MCF 10A (cell line): ENCODE measurements around the gene MYO15A. TPM values are rescaled to one million over a fixed set of nuclear protein-coding genes. Genes with fewer than 3 reads are reported as not detected.
"Not testable (repeated sequence)": the region's sequence is repeated elsewhere in the genome, so short reads cannot be mapped to it uniquely, and the experiment has no call there.

Experiments
- BruUV-seq: library from RNA; stranded (reverse); fragments of 400-500 nt; replicated peaks from 2 replicates; lab custom pipeline; 2021; lab: Mats Ljungman, UMichigan
- CTCF ChIA-PET: fragments of 300-600 bp; sonication (Branson Sonifier 250); formaldehyde crosslinking; extraction: SDS; loops from one replicate; lab custom pipeline; 2021; ENCODE audit warnings: antibody characterized with exemption, inconsistent platforms; lab: Yijun Ruan, JAX
- POLR2A ChIA-PET: fragments of 300-600, 350-650 bp; sonication (Branson Sonifier 250); formaldehyde crosslinking; extraction: SDS; loops from one replicate; lab custom pipeline; 2020; ENCODE audit warnings: antibody characterized with exemption, inconsistent platforms; lab: Yijun Ruan, JAX
- DNase-seq: peaks from one replicate; pipeline ENCODE4 v3.0.0-alpha.2; 2018; ENCODE audit not compliant: unreplicated experiment
- H3K27ac Mint-ChIP-seq: one replicate; pipeline ENCODE4 v1.8.0; 2022; ENCODE audit warnings: mild to moderate bottlenecking, low read depth, mixed read lengths; ENCODE audit not compliant: unreplicated experiment
- H3K27me3 Mint-ChIP-seq: one replicate; pipeline ENCODE4 v1.8.0; 2022; ENCODE audit warnings: mixed read lengths; ENCODE audit not compliant: insufficient read depth, unreplicated experiment
- H3K36me3 Mint-ChIP-seq: one replicate; pipeline ENCODE4 v1.8.0; 2022; ENCODE audit warnings: mild to moderate bottlenecking, moderate library complexity, mixed read lengths; ENCODE audit not compliant: insufficient read depth, unreplicated experiment
- H3K4me1 Mint-ChIP-seq: one replicate; pipeline ENCODE4 v1.8.0; 2022; ENCODE audit warnings: mixed read lengths; ENCODE audit not compliant: insufficient read depth, unreplicated experiment
- H3K4me3 Mint-ChIP-seq: one replicate; pipeline ENCODE4 v1.8.0; 2022; ENCODE audit warnings: mild to moderate bottlenecking, moderate library complexity, mixed read lengths; ENCODE audit not compliant: unreplicated experiment
- H3K9me3 Mint-ChIP-seq: one replicate; pipeline ENCODE4 v1.8.0; 2022; ENCODE audit warnings: mixed read lengths; ENCODE audit not compliant: unreplicated experiment
- intact Hi-C: fragments of 100-400 bp; cut with micrococcal nuclease; formaldehyde crosslinking; loops from 2 replicates; pipeline ENCODE4 v1.14.1; 2022
- total RNA-seq: library from RNA; stranded (reverse); gene quantifications from 2 replicates; pipeline ENCODE4 v1.2.3, GENCODE V29; 2022
- TF ChIP-seq, protein P1 (sequence below): fragments of 200-600 bp; IDR thresholded peaks from one replicate; pipeline ENCODE4 v1.8.0; 2022; ENCODE audit warnings: antibody characterized with exemption, mild to moderate bottlenecking; ENCODE audit not compliant: unreplicated experiment

Gene MYO15A
- total RNA-seq, 1 experiment from 2014 or later, result 1.1 TPM

DNA sequence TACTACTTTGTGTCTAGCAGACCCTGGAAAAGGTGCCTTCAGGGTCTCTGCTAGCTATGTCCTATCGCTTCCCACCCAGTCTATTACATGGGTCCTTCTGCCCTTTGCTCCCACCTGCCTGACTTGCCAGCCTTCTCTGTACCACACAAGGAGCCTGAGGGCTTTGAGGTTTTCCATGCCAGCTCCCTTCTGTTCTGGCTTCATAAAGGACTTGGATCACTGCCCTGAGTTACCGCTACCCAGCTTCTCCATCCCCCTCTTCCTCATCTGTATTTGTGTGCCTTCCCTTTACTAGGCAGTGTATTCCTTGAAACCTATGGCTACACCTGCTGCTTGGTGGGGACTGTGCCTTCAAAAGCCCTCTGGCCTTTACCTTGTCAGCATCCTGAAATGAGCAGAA is 97.3 kb downstream of the MYO15A start:
- CTCF ChIA-PET, result interaction anchor here (1.1 to 1.6 kb wide), 2 partner anchors 10 to 11 kb away, joined by 5 read pairs; no protein-coding TSS in a partner anchor
- TF ChIP-seq, protein P1, sequence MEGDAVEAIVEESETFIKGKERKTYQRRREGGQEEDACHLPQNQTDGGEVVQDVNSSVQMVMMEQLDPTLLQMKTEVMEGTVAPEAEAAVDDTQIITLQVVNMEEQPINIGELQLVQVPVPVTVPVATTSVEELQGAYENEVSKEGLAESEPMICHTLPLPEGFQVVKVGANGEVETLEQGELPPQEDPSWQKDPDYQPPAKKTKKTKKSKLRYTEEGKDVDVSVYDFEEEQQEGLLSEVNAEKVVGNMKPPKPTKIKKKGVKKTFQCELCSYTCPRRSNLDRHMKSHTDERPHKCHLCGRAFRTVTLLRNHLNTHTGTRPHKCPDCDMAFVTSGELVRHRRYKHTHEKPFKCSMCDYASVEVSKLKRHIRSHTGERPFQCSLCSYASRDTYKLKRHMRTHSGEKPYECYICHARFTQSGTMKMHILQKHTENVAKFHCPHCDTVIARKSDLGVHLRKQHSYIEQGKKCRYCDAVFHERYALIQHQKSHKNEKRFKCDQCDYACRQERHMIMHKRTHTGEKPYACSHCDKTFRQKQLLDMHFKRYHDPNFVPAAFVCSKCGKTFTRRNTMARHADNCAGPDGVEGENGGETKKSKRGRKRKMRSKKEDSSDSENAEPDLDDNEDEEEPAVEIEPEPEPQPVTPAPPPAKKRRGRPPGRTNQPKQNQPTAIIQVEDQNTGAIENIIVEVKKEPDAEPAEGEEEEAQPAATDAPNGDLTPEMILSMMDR, result no peak
- no peak for DNase-seq
- H3K9me3 Mint-ChIP-seq, result no peaks in the 10 kb centered on the region
- peaks cover 2% of the 10 kb centered on the region for H3K4me1 Mint-ChIP-seq
- peaks cover 55% of the 10 kb centered on the region for H3K36me3 Mint-ChIP-seq
- no TSS peak for BruUV-seq
- H3K27ac Mint-ChIP-seq, result no peak overlapping the region
- intact Hi-C loops, result no loop called here
- no peaks in the 10 kb centered on the region for H3K27me3 Mint-ChIP-seq
- no peak overlapping the region for H3K4me3 Mint-ChIP-seq
- POLR2A ChIA-PET, result interaction anchor here (0.6 to 0.8 kb wide), 2 partner anchors 10 to 22 kb away, joined by 3 read pairs; partner anchors contain the start of gene ALKBH5

DNA sequence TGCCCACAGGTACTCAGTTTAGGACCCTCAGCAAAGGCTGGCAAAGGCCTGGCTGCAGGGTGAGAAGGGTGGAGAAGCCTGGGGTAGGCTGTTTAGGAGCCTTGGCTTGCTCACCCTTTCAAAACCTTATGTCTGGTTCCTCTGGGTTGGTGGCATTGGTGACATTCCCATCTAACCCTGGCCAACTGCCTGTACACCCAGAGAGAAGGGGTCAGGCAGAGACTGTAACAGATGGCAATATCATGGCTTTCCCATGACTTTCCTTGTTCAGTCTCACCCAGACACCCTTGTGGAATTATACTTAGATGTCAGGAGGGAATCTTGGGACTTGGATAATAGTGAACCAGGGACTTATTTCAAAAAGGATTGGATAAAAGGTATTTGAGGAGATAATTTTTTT is 98.4 kb downstream of the MYO15A start:
- H3K36me3 Mint-ChIP-seq, result peaks cover 56% of the 10 kb centered on the region
- TF ChIP-seq, protein P1, result no peak
- BruUV-seq, result no TSS peak
- intact Hi-C loops, result no loop called here
- no peaks in the 10 kb centered on the region for H3K9me3 Mint-ChIP-seq
- H3K4me1 Mint-ChIP-seq, result no peaks in the 10 kb centered on the region
- DNase-seq, result no peak
- H3K27me3 Mint-ChIP-seq, result no peaks in the 10 kb centered on the region
- H3K27ac Mint-ChIP-seq, result no peak overlapping the region
- ChIA-PET POLR2A (interaction anchor here (0.7 kb wide), 1 partner anchor 8 kb away, joined by 3 read pairs; no protein-coding TSS in a partner anchor), CTCF (interaction anchor here (0.8 to 1.6 kb wide), 2 partner anchors 10 to 13 kb away, joined by 5 to 7 read pairs; no protein-coding TSS in a partner anchor)
- H3K4me3 Mint-ChIP-seq, result no peak overlapping the region

DNA sequence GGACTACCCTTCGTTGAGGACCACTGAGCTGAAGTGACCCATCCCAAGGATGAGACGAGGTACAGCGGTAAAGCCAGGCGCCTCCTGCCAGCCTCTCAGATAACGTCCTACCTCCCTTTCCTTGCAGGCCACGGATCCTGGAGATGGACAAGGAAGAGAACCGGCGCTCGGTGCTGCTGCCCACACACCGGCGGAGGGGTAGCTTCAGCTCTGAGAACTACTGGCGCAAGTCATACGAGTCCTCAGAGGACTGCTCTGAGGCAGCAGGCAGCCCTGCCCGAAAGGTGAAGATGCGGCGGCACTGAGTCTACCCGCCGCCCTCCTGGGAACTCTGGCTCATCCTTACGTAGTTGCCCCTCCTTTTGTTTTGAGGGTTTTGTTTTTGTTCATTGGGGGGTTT is 99.5 kb downstream of the MYO15A start:
- BruUV-seq, result no TSS peak
- Mint-ChIP-seq H3K4me3 (no peak overlapping the region), H3K4me1 (no peaks in the 10 kb centered on the region), H3K27me3 (no peaks in the 10 kb centered on the region), H3K9me3 (no peaks in the 10 kb centered on the region), H3K36me3 (peaks cover 57% of the 10 kb centered on the region), H3K27ac (no peak overlapping the region)
- POLR2A ChIA-PET, result interaction anchor here (0.7 kb wide), 1 partner anchor 910 kb away, joined by 4 read pairs; no protein-coding TSS in a partner anchor
- no peak for DNase-seq
- TF ChIP-seq, protein P1, result no peak
- intact Hi-C loops, result no loop called here
- CTCF ChIA-PET, result no interaction called here

DNA sequence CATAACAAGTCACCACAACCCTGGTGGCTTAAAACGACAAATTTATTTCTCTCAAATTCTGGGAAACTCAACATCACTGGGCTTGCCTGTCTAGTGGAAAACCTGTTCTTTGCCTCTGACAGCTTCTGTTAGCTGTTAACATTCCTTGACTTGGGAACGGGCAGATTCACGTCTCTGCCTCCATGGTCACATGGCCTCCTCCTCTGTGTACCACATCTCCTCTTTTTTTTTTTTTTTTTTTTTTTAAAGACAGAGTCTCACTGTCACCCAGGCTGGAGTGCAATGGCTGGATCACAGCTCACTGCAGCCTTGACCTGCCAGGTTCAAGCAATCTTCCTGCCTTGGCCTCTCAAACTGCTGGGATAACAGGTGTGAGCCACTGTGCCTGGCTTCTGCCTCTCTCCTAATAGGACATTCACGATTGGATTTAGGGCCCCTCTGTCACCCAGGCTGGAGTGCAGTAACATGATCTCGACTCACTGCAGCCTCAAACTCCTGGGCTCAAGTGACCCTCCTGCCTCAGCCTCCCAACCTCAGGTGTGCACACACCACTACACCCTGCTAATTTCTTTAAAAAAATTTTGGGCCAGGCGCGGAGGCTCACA is 105.2 kb downstream of the MYO15A start:
- ChIA-PET POLR2A (no interaction called here), CTCF (interaction anchor here (0.6 kb wide), 2 partner anchors 100 to 1063 kb away, joined by 3 read pairs; no protein-coding TSS in a partner anchor)
- no peak for DNase-seq
- no TSS peak for BruUV-seq
- H3K27me3 Mint-ChIP-seq, result no peaks in the 10 kb centered on the region
- no peak overlapping the region for H3K27ac Mint-ChIP-seq
- H3K4me3 Mint-ChIP-seq, result no peak overlapping the region
- H3K9me3 Mint-ChIP-seq, result no peaks in the 10 kb centered on the region
- TF ChIP-seq, protein P1, result no peak
- no peaks in the 10 kb centered on the region for H3K4me1 Mint-ChIP-seq
- intact Hi-C loops, result loop anchor here (10.0 kb wide), 1 partner anchor 69 kb away; no protein-coding TSS in a partner anchor
- H3K36me3 Mint-ChIP-seq, result peaks cover 27% of the 10 kb centered on the region

DNA sequence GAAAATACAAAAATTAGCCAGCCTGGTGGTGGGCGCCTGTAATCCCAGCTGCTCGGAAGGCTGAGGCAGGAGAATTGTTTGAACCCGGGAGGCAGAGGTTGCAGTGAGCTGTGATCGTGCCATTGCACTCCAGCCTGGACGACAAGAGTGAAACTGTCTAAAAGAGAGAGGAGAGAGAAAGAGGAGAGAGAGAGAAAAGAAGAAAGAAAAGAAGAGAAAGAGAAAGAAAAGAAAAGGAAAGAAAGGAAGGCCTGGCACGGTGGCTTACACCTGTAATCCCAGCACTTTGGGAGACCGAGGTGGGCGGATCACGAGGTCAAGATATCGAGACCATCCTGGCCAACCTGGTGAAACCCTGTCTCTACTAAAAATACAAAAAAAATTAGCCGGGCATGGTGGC is 108.3 kb downstream of the MYO15A start:
- POLR2A ChIA-PET, result interaction anchor here (1.1 to 1.5 kb wide), 2 partner anchors 44 to 98 kb away, joined by 5 to 6 read pairs; partner anchors contain the start of genes MIEF2 and TOP3A
- H3K36me3 Mint-ChIP-seq, H3K27me3 Mint-ChIP-seq, BruUV-seq, H3K27ac Mint-ChIP-seq, H3K9me3 Mint-ChIP-seq, H3K4me3 Mint-ChIP-seq, H3K4me1 Mint-ChIP-seq, DNase-seq: not testable (repeated sequence)
- intact Hi-C loops, result loop anchor here (2.0 to 10.0 kb wide), 3 partner anchors 32 to 105 kb away; no protein-coding TSS in a partner anchor
- CTCF ChIA-PET, result interaction anchor here (0.6 to 3.4 kb wide), 13 partner anchors 11 to 196 kb away, joined by 3 to 17 read pairs (median 4); no protein-coding TSS in a partner anchor
